GM21528 (cell line): ENCODE data around the gene RGS9BP.
"Not testable (repeated sequence)": the region's sequence is repeated elsewhere in the genome, so short reads cannot be mapped to it uniquely, and the experiment has no call there.

Source experiments
- ATAC-seq: cut with Tn5 transposase; IDR thresholded peaks from one replicate; pipeline ENCODE4 v1.9.1; 2021; ENCODE audit warnings: mild to moderate bottlenecking, moderate library complexity; ENCODE audit not compliant: unreplicated experiment, low FRiP score

RGS9BP gene

DNA sequence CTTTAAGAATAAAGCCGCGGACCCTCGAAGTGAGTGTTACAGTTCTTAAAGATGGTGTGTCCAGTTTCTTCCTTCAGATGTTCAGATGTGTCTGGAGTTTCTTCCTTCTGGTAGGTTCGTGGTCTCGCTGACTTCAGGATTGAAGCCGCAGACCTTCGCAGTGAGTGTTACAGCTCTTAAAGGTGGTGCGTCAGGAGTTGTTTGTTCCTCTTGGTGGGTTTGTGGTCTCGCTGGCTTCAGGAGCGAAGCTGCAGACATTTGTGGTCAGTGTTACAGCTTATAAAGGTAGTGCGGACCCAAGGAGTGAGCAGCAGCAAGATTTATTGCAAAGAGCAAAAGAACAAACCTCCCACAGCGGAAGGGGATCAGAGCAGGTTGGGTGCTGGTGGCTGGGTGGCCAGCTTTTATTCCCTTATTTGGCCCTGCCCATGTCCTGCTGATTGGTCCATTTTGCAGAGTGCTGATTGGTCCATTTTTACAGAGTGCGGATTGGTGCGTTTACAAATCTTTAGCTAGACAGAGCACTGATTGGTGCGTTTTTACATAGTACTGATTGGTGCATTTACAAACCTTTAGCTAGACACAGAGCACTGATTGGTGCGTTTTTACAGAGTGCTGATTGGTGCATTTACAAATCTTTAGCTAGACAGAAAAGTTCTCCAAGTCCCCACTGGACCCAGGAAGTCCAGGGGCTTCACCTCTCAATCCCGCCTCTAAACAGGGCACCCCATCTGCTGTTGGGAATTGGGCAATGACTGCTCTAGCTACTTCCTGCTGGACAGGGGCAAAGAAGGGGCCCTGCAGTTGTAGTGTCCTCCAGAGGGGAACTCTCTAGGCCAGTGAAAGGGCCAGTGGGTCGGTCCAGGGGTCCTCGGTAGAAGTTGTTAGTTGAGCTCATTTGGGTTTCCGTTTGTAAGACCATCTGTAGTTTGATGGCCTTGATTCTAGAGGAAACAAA, 17.8 kb downstream of the RGS9BP start:
- ATAC-seq, result not testable (repeated sequence)

- not testable (repeated sequence) for ATAC-seq
Observed at GRCh38 chr19:32694316-32694715, 18.7 kb downstream of the RGS9BP start.

DNA sequence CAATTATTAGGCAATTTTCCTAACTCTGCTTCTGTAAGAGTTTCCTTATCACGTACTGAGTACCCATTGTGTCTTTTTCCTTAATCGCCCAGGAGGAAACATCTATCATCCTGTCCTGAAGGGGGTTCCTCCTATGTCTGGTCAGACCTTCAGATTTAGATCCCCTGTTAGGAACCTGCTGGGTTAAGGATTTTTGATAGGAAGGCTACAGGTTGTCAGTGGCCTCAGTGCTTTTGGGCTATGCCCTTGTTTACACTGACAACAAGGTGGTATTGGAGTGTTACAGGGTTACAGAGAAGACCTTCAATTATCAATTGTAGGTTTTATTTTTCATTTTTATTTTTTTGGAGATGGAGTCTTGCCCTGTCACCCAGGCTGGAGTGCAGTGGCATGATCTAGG, 19.2 kb downstream of the RGS9BP start:
- not testable (repeated sequence) for ATAC-seq

DNA sequence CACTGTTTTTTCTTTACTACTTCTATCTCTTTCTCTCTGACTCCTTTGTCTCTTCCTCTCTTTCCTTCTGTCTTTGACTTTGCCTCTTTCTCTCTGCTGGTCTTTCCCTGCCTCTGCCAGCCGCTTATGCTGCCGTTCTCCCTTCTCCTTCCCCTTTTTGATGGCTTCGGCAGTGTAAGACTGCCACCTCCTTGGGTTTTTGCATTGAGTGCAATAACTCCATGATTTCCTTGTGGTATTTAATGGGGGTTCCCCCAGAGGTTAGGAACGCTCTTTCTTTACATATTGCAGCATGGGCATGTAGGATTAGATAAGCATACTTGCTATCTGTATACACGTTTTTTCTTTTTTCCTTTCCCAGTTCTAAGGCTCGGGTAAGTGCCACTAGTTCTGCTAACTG, 19.9 kb downstream of the RGS9BP start:
- ATAC-seq, result not testable (repeated sequence)

GRCh38 chr19:32696771-32697170, 21.1 kb downstream of the RGS9BP start:
- ATAC-seq, result not testable (repeated sequence)

GRCh38 chr19:32700129-32700528, 24.5 kb downstream of the RGS9BP start:
- not testable (repeated sequence) for ATAC-seq

DNA sequence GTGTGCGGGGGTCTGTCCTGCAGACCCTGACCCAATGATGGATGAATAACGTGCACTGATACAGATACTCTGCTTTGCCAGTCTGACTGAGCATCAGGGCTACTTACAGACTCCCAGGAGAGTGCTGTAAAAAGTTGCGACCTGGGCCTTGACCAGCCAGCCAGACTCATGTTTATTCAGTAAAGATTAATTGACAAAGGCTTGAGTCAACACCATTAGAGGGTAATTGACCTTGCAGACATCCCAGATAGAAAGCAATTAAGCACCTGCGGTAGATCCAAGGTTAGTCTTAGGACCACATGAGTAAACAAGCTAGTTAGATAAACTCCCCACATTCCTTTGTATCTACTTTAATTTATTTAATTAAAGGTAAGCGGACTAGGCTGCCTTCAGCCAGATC, 26.4 kb downstream of the RGS9BP start:
- ATAC-seq, result no peak

DNA sequence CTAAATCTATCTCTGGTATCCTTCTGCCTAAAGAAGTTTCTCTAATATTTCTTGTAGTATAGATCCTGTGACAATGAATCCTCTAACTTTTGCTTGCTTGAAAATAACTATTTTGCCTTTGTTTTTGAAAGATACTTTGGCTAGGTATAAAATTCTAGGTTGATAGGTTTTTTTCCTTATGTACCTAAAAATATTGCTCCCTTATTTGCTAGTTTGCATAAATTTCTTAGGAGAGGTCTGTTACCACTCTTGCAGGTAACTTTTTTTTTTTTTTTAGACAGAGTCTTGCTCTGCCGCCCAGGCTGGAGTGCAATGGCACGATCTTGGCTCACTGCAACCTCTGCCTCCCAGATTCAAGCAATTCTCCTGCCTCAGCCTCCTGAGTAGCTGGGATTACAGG, 28.4 kb downstream of the RGS9BP start:
- not testable (repeated sequence) for ATAC-seq

- no peak for ATAC-seq
Observed at GRCh38 chr19:32708457-32708856, 32.8 kb downstream of the RGS9BP start.

DNA sequence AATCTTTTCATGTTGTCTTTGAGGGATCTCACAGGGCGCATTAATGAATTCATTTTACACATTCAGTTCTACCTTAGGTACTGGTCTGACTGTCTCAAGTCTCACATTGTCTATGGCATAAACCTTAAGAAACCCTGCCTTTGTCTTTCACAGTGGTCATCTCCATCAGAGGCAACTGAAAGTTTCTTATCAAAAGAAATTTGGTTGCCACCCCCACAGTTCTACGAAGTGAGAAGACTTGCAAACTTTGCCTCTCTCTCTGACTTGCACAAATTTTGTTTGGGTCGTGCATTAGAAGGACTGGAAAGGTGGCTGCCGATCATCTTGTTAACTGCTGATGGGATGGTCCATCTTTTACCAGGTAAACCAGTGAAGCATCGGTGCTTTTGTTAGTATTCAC, 33.4 kb downstream of the RGS9BP start:
- no peak for ATAC-seq

- no peak for ATAC-seq
Observed at GRCh38 chr19:32711747-32712146, 36.1 kb downstream of the RGS9BP start.

DNA sequence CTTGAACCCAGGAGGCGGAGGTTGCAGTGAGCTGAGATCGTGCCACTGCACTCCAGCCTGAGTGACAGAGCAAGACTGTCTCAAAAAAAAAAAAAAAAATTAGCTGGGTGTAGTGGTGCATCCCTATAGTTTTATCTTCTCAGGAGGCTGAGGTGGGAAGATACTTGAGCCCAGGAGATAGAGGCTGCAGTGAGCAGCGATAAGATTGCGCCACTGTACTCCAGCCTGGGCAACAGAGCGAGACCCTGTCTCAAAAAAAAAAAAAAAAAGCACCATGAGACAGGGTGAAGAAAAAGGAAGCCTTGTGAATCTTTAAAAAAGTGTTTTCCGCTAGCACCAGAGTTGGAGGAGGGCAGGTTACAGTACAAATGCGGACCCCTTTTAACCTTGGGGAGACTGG, 40.6 kb downstream of the RGS9BP start:
- ATAC-seq, result not testable (repeated sequence)

GRCh38 chr19:32717496-32717895, 41.8 kb downstream of the RGS9BP start:
- ATAC-seq, result no peak

DNA sequence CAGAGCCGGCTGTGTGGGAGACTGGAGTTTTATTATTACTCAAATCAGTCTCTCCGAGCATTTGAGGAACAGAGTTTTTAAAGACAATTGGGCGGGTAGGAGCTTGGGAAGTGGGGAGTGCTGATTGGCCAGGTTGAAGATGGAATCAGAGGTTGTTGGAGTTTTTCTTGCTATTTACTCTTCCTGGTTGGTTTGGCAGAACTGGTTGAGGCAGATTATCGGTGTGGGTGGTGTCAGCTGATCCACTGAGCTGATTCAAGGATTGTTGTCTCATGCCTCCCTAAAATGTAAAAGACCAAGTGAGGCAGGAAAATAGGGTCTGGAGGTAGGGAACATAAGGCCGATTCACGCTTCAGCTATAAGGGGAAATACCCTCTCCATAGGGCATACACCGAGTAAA, 42.6 kb downstream of the RGS9BP start:
- ATAC-seq, result no peak

- ATAC-seq, result no peak
Observed at GRCh38 chr19:32719611-32720059, 44.0 kb downstream of the RGS9BP start, which contains the start of gene TDRD12. TSS of gene TDRD12 (plus strand) at chr19:32719767. CDS start at chr19:32720073, 306 bp downstream.

DNA sequence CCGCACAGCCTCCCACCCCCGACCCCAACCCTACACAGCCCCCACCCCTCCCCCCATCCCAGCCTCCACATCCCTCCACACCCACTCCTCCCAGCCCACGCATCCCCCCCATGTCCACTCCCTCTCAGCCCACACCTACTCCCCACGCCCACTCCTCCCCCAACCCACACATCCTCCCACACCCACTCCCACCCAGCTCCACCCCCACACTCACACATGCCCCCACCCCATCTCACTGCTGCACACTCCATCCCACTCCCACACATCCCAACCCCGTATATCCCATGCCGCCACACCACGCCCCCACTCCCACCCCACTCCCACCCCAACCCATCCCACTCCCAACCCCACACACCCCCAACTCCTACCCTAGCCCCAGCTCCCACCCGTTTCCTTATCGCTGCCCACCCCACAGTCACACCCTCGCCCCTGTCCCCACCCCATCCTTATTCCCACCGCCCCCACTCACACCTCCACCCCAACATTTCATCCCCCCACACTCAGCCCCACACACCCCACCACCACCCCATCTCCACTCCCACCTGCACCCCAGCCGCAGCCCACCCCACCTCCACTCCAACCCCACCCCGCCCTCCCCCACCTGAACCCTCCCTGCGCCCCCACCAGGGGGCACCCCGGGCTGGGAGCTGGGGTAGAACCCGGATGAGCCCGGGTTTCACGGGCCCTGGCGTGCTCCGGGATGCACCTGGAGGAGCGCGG, 44.7 kb downstream of the RGS9BP start:
- ATAC-seq, result no peak

DNA sequence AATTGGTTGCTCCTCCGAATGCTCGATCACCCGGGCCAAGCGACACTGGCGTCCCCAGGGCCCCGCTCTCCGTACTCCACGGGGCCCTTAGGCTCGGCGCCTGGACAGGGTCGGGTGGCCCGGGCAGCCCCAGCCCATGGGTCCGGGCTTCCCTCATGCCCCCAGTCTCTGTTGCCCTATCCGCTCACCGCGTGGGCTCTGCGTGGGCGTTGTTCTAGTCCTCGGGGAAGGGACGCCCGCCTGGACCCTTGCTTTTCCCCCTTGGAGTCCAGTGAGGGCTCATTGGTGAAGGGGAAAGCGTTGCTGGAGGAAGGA, 45.2 kb downstream of the RGS9BP start:
- ATAC-seq, result no peak
